ENCODE measurements around the gene CCDC88A. TPM values are rescaled to one million over a fixed set of nuclear protein-coding genes. Genes with fewer than 3 reads are reported as not detected.

CCDC88A gene
- total RNA-seq, 3 donors from 2014 or later, result 7.0 to 29.7 (median 14.4) TPM

GRCh38 chr2:55430211-55430975, 10.7 kb upstream of the CCDC88A start:
- no peaks in the 10 kb centered on the region for H3K9me3 ChIP-seq
- ATAC-seq (no peak), DNase-seq (no peak)
- no peaks in the 10 kb centered on the region for H3K36me3 ChIP-seq (ENCODE audit: low read depth)
- no peak overlapping the region for H3K4me3 ChIP-seq
- TF ChIP-seq CTCF (IDR thresholded peaks at IDR 0.05), result no peak
- intact Hi-C loops (cut with DNase I, micrococcal nuclease), result loop anchor here in 1 of 2 donors (10.0 kb wide), 1 partner anchor 166 kb away; the partner anchor contains the start of gene MTIF2
- no peaks in the 10 kb centered on the region for H3K4me1 ChIP-seq (ENCODE audit: low read depth)

- Histone ChIP-seq H3K4me3 (no peak overlapping the region), H3K4me1 (ENCODE audit: low read depth) (no peaks in the 10 kb centered on the region), H3K9me3 (no peaks in the 10 kb centered on the region), H3K36me3 (ENCODE audit: low read depth) (no peaks in the 10 kb centered on the region)
- no peak for ATAC-seq
- intact Hi-C loops (cut with DNase I, micrococcal nuclease), result no loop called here
- no peak for TF ChIP-seq CTCF (IDR thresholded peaks at IDR 0.05)
- DNase-seq, result no peak
Observed at GRCh38 chr2:55428258-55428657, 8.6 kb upstream of the CCDC88A start.

GRCh38 chr2:55425431-55425831, 5.8 kb upstream of the CCDC88A start:
- Histone ChIP-seq H3K9me3 (no peaks in the 10 kb centered on the region), H3K36me3 (ENCODE audit: low read depth) (no peaks in the 10 kb centered on the region), H3K4me1 (ENCODE audit: low read depth) (peaks cover 2% of the 10 kb centered on the region), H3K4me3 (no peak overlapping the region)
- no peak for TF ChIP-seq CTCF (IDR thresholded peaks at IDR 0.05)
- ATAC-seq, result peak; percentile 75
- intact Hi-C loops (cut with DNase I, micrococcal nuclease), result no loop called here
- no peak for DNase-seq

GRCh38 chr2:55422876-55423665, 3.4 kb upstream of the CCDC88A start:
- H3K36me3 ChIP-seq (ENCODE audit: low read depth), result no peaks in the 10 kb centered on the region
- H3K4me3 ChIP-seq, result no peak overlapping the region
- DNase-seq, result no peak
- peaks cover 5% of the 10 kb centered on the region for H3K4me1 ChIP-seq (ENCODE audit: low read depth)
- H3K9me3 ChIP-seq, result no peaks in the 10 kb centered on the region
- intact Hi-C loops (cut with DNase I, micrococcal nuclease), result no loop called here
- no peak for TF ChIP-seq CTCF (IDR thresholded peaks at IDR 0.05)
- no peak for ATAC-seq

- DNase-seq (no peak), ATAC-seq (no peak)
- H3K4me3 ChIP-seq, result no peak overlapping the region
- intact Hi-C loops (cut with DNase I, micrococcal nuclease), result no loop called here
- H3K4me1 ChIP-seq (ENCODE audit: low read depth), result peaks cover 5% of the 10 kb centered on the region
- H3K36me3 ChIP-seq (ENCODE audit: low read depth), result no peaks in the 10 kb centered on the region
- no peak for TF ChIP-seq CTCF (IDR thresholded peaks at IDR 0.05)
- no peaks in the 10 kb centered on the region for H3K9me3 ChIP-seq
Observed at GRCh38 chr2:55421326-55421725, 1.7 kb upstream of the CCDC88A start.

All from mucosa of descending colon (tissue), 3 donors.